Superior temporal gyrus (tissue), 1 donor: ENCODE results near the gene GAPVD1.

ENCODE experiments used
- DNase-seq: peaks from one replicate; pipeline ENCODE4 v3.0.0-alpha.2; 2016; ENCODE audit errors: extremely low spot score

Gene GAPVD1

DNA sequence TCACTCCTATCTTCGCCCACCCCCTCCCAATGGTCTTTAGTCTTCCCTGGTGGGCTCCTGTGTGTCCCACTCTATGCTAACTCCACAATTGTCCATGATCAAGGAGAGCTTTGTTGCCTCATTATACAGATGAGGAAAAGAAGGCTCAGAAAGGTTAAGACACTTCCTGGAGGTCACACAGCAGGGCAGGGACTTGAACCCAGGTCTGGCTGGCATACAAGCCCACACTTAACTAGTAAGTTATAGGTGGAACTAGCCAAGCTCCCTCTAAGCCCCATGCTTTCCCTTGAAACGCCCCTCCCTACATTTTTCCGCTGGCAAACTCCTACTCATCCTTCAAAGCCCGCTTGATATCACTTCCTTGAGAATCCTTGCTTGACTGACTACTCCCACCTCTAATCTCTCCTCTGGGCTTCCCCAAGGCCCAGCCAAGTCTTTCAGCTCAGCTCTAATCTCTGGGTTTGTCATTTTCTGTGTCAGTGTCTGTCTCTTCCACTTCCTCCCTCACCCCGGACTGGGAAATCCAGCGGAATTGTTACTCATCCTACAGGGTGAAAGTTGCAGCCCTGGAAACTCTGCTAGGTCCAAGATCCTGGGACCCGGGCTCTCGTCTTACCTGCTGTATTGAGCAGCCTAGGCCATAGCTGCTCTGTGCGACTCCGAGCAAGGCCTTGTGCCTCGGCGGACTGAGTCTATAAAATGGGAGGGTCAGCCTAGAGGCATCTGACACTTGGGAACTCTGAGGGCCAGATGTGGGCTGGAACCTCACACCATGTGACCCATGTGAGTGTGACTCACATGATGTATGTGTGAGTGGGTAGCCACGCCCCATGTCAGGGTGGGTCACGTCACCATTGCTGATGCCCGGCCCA is 144.5 kb downstream of the GAPVD1 start:
- no peak for DNase-seq

GRCh38 chr9:125406810-125407087 is 145.1 kb downstream of the GAPVD1 start:
- no peak for DNase-seq

GRCh38 chr9:125407432-125407973 is 145.9 kb downstream of the GAPVD1 start:
- DNase-seq = no peak

DNA sequence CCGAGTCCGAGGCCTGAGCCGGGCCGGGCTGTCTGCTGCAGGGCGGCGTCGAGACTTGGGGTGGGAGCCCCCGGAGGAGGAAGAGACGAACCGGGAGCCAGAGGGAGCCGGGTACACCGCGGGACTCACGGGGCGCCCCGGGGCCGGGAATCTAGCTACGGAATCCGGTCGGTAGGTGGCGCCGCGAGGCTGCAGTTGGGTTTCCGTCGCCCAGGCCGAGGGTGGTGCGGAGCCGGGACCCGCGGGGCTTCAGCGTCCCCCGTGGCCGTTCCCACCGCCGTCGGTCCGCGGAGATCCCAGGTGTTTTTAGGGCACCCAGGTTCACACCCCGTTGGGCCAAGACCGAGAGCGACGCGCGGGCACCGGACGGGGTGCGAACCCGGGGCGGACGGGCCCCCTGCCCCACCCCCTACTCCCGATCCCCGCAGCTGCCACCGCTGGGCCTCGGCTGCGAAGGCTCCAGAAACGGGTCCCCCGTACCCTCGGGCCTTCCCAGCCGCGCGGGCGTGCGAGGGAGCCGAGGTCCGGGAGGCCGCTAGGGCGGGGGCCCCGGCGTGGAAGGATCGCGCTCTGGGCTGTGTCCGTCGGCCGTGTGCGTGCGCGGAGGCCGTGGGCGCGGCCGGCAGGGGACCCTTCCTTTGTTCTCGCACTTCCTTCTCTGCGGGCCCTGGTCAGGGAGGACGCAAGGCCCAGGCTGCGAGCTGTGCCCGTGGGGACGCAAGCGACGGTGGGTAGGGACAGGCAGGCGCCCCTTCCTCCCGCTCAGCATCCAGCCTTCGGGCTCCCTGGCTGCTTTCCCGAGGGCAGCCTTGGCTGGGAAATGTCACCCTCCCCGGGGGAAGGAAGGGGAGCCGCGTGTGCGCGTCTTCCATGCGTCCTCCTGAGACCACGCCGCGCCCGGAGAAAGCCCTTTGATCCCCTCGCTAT is 146.6 kb downstream of the GAPVD1 start:
- DNase-seq = peak; percentile 76

GRCh38 chr9:125409217-125409636 is 147.6 kb downstream of the GAPVD1 start:
- no peak for DNase-seq

DNA sequence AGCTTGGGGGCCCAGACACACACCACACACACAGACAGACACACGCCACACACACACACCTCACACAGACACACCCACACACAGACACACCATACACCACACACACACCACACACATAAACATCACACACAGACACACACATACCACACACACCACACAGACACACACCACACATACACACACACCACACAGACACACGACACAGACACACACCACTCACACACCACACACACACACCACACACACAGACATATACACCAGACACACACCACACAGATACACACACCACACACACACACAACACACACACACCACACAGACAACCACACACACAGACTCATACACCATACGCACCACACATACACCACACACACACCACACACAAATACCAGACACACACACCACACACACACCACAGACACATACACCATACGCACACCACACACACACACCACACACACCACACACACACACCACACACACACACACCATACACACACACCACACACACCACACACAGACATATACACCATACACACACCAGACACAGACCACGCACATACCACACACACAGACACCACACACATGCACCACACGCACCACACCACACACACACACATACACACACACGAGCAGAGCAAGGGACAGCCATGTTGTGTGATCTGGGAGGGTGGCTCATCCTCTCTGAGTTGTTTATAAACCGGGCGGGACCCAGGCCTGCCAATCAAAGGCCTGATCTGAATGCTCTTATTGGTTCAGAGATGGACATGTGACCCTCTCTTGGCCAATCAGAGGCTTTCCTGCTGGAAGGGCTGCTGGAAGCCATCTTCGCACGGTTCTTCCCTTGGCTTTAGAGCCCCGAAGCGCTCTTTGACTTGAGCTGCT is 148.3 kb downstream of the GAPVD1 start:
- peak; percentile 46 for DNase-seq

- DNase-seq = no peak
Measured at GRCh38 chr9:125410522-125410894, 148.9 kb downstream of the GAPVD1 start.

- no peak for DNase-seq
Measured at GRCh38 chr9:125411171-125411756, 149.6 kb downstream of the GAPVD1 start.

GRCh38 chr9:125412166-125412565 is 150.5 kb downstream of the GAPVD1 start:
- DNase-seq = no peak

GRCh38 chr9:125413579-125413978 is 152.0 kb downstream of the GAPVD1 start:
- no peak for DNase-seq

DNA sequence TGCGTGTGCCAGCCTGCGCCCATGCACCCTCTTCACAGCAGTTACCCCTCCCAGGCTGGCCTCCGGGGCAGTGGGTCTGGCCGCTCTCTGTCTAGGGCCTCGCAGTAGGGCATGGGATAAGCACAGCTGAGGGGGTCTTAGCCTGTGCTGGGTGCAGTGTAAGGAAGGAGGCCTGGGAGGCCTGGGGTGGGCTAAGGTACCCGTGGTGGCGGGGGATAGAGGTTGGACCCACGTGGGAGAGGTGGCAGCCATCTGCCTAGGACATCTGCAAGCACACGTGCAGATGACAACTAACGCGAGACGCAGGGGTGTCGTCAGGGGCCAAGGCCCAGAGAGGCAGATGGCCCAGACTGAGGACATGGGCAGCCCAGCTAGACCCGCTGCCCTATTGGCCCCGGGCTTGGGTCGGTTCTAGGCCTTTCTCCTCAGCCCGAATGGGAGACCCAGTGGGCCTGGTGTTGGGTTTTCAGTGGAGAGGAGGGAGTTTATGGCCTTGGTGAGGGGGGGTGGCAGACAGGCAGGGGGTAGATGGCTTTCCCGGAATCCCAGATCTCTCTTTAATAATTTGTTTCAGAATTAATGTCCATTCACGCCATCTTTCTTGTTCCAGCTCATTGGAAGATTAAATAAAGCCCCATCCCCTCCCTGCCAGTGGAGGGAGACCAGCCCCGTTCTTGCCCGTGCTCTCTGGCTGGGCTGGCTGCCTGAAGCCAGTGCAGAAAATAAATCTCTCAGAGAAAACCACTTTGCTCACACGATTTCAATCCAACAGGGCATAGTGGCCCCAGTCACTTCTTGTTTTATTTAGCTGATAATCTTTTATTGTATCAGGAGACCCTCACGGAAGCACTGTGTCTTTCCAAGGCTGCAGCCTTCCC is 154.2 kb downstream of the GAPVD1 start:
- no peak for DNase-seq

GRCh38 chr9:125416517-125416916 is 154.9 kb downstream of the GAPVD1 start:
- no peak for DNase-seq
